PC-3 (cell line): ENCODE data around the gene LINGO3. TPM values are rescaled to one million over a fixed set of nuclear protein-coding genes. Genes with fewer than 3 reads are reported as not detected.

ENCODE experiments used
- ATAC-seq: fragments of 200-7000 bp; cut with Tn5 transposase; 2 replicates; pipeline ENCODE4 v1.9.1; 2020; ENCODE audit warnings: mild to moderate bottlenecking, moderate library complexity
- BruUV-seq: library from RNA; stranded (reverse); fragments of 400-500 nt; replicated peaks from 2 replicates; lab custom pipeline; 2021; lab: Mats Ljungman, UMichigan
- CTCF ChIA-PET: fragments of 300-600 bp; sonication (Branson Sonifier 250); formaldehyde crosslinking; loops from one replicate; lab custom pipeline; 2022; ENCODE audit warnings: antibody characterized with exemption; lab: Charles Lee
- POLR2A ChIA-PET: fragments of 300-600 bp; sonication (Branson Sonifier 250); formaldehyde crosslinking; loops from one replicate; lab custom pipeline; 2022; ENCODE audit warnings: antibody characterized with exemption; ENCODE audit not compliant: unreplicated experiment; lab: Charles Lee
- DNase-seq: peaks from one replicate; pipeline ENCODE4 v3.0.0-alpha.2; 2015
- H2AFZ ChIP-seq: fragments of 300-600 bp; sonication (generic); 2 replicates; pipeline ENCODE4 v1.6.0; 2016; ENCODE audit warnings: antibody characterized with exemption, low read length
- H3F3A ChIP-seq: fragments of 300-600 bp; sonication (generic); one replicate; pipeline ENCODE4 v1.6.0; 2017; ENCODE audit warnings: antibody characterized with exemption, low read length, control low read depth, mild to moderate bottlenecking; ENCODE audit not compliant: unreplicated experiment
- H3K27ac ChIP-seq: fragments of 300-600 bp; sonication (generic); 2 replicates; pipeline ENCODE4 v1.5.1; 2016; ENCODE audit warnings: mild to moderate bottlenecking, low read length
- H3K27me3 ChIP-seq: fragments of 300-600 bp; sonication (generic); 2 replicates; pipeline ENCODE4 v1.6.1; 2016; ENCODE audit warnings: low read length, mixed read lengths
- H3K36me3 ChIP-seq: fragments of 300-600 bp; sonication (generic); 2 replicates; pipeline ENCODE4 v1.6.1; 2016; ENCODE audit warnings: low read depth, mixed run types, low read length, mixed read lengths
- H3K4me1 ChIP-seq: fragments of 300-600 bp; sonication (generic); 2 replicates; pipeline ENCODE4 v1.5.1; 2016; ENCODE audit warnings: low read length; ENCODE audit not compliant: insufficient read depth
- H3K4me2 ChIP-seq: fragments of 300-600 bp; sonication (generic); 2 replicates; pipeline ENCODE4 v1.6.0; 2016; ENCODE audit warnings: low read length
- H3K4me3 ChIP-seq: fragments of 300-600 bp; sonication (generic); 2 replicates; pipeline ENCODE4 v1.5.1; 2016; ENCODE audit warnings: mild to moderate bottlenecking, low read length, mixed read lengths
- H3K79me2 ChIP-seq: fragments of 300-600 bp; sonication (generic); 2 replicates; pipeline ENCODE4 v1.6.1; 2017; ENCODE audit warnings: low read length, mixed read lengths
- H3K9ac ChIP-seq: fragments of 300-600 bp; sonication (generic); 2 replicates; pipeline ENCODE4 v1.6.0; 2016; ENCODE audit warnings: mild to moderate bottlenecking, low read length
- H3K9me2 ChIP-seq: fragments of 300-600 bp; sonication (generic); replicated peaks from 2 replicates; pipeline ENCODE4 v1.6.1; 2016; ENCODE audit warnings: mixed run types, low read length, mixed read lengths
- H3K9me3 ChIP-seq: fragments of 300-600 bp; sonication (generic); 2 replicates; pipeline ENCODE4 v1.6.1; 2016; ENCODE audit warnings: low read length, mixed read lengths
- H4K20me1 ChIP-seq: fragments of 300-600 bp; sonication (generic); 2 replicates; pipeline ENCODE4 v1.6.1; 2016; ENCODE audit warnings: low read length, mixed read lengths
- CTCF ChIP-seq: fragments of 300-600 bp; sonication (generic); conservative IDR thresholded peaks from 2 replicates; pipeline ENCODE4 v1.5.1; 2017; ENCODE audit warnings: antibody characterized with exemption, low read depth, mild to moderate bottlenecking, low read length
- EZH2 ChIP-seq: fragments of 300-600 bp; sonication (generic); IDR thresholded peaks from one replicate; pipeline ENCODE4 v1.6.1; 2017; ENCODE audit warnings: antibody characterized with exemption, mild to moderate bottlenecking, low read length; ENCODE audit not compliant: unreplicated experiment
- EZH2phosphoT487 ChIP-seq: fragments of 300-600 bp; sonication (generic); IDR thresholded peaks from 2 replicates; pipeline ENCODE4 v1.6.1; 2018; ENCODE audit warnings: mild to moderate bottlenecking, antibody characterized with exemption, low read length, borderline replicate concordance
- intact Hi-C: fragments of 100-400 bp; cut with micrococcal nuclease; formaldehyde crosslinking; loops from 2 replicates; pipeline ENCODE4 v1.9.0; 2023
- total RNA-seq: library from RNA; depleted of rRNA; stranded (reverse); fragments of >200 nt; gene quantifications from 2 replicates; pipeline ENCODE4 v1.2.3, GENCODE V29; 2014

Gene LINGO3
- total RNA-seq, 1 experiment from 2014 or later: not detected

- ATAC-seq: no peak
- no peak overlapping the region for H2AFZ ChIP-seq
- no peak for DNase-seq
- TF ChIP-seq CTCF: no peak
- no peak for TF ChIP-seq EZH2
- no peak for TF ChIP-seq EZH2phosphoT487
- intact Hi-C loops: no loop called here
- ChIA-PET POLR2A (no interaction called here), CTCF (no interaction called here)
- no peaks in the 10 kb centered on the region for H3K36me3 ChIP-seq
- H3K9me2 ChIP-seq: no peaks in the 10 kb centered on the region
- no peaks in the 10 kb centered on the region for H3K79me2 ChIP-seq
- no peaks in the 10 kb centered on the region for H3K9me3 ChIP-seq
- H3K27me3 ChIP-seq: no peaks in the 10 kb centered on the region
- no TSS peak for BruUV-seq
- H3K27ac ChIP-seq: no peak overlapping the region
- no peak overlapping the region for H3K4me3 ChIP-seq
- H3K4me2 ChIP-seq: no peak overlapping the region
- no peaks in the 10 kb centered on the region for H4K20me1 ChIP-seq
- H3K4me1 ChIP-seq: no peaks in the 10 kb centered on the region
- H3F3A ChIP-seq: no peaks in the 10 kb centered on the region
- H3K9ac ChIP-seq: no peak overlapping the region
These were observed 5.4 kb downstream of the LINGO3 start for GRCh38 chr19:2302319-2303210.

- Histone ChIP-seq H3K4me3 (no peak overlapping the region), H3K36me3 (no peaks in the 10 kb centered on the region), H3K9ac (no peak overlapping the region), H3K9me2 (no peaks in the 10 kb centered on the region), H3K9me3 (no peaks in the 10 kb centered on the region), H3K79me2 (no peaks in the 10 kb centered on the region), H3K27me3 (no peaks in the 10 kb centered on the region), H3K4me1 (no peaks in the 10 kb centered on the region), H2AFZ (no peak overlapping the region), H3K27ac (no peak overlapping the region), H4K20me1 (no peaks in the 10 kb centered on the region), H3K4me2 (no peak overlapping the region), H3F3A (no peaks in the 10 kb centered on the region)
- CTCF ChIA-PET: no interaction called here
- no peak for ATAC-seq
- POLR2A ChIA-PET: no interaction called here
- no TSS peak for BruUV-seq
- DNase-seq: no peak
- intact Hi-C loops: no loop called here
- TF ChIP-seq CTCF (no peak), EZH2phosphoT487 (no peak), EZH2 (no peak)
These were observed 7.4 kb downstream of the LINGO3 start for GRCh38 chr19:2300533-2300932.

GRCh38 chr19:2296141-2296540 lies 11.8 kb downstream of the LINGO3 start:
- Histone ChIP-seq H3K4me1 (no peaks in the 10 kb centered on the region), H3K9me2 (no peaks in the 10 kb centered on the region), H3K9ac (no peak overlapping the region), H3K27ac (no peak overlapping the region), H3K36me3 (no peaks in the 10 kb centered on the region), H2AFZ (no peak overlapping the region), H3F3A (no peaks in the 10 kb centered on the region), H3K4me3 (no peak overlapping the region), H4K20me1 (no peaks in the 10 kb centered on the region), H3K4me2 (no peak overlapping the region), H3K9me3 (no peaks in the 10 kb centered on the region), H3K27me3 (peaks cover 2% of the 10 kb centered on the region; the same call in 1 of the 2 replicates), H3K79me2 (no peaks in the 10 kb centered on the region)
- TF ChIP-seq EZH2phosphoT487 (no peak), EZH2 (no peak), CTCF (no peak)
- ChIA-PET POLR2A (no interaction called here), CTCF (no interaction called here)
- DNase-seq (no peak), ATAC-seq (no peak)
- intact Hi-C loops: no loop called here
- BruUV-seq: no TSS peak
